ENCODE data around the gene DAD1.

DNA sequence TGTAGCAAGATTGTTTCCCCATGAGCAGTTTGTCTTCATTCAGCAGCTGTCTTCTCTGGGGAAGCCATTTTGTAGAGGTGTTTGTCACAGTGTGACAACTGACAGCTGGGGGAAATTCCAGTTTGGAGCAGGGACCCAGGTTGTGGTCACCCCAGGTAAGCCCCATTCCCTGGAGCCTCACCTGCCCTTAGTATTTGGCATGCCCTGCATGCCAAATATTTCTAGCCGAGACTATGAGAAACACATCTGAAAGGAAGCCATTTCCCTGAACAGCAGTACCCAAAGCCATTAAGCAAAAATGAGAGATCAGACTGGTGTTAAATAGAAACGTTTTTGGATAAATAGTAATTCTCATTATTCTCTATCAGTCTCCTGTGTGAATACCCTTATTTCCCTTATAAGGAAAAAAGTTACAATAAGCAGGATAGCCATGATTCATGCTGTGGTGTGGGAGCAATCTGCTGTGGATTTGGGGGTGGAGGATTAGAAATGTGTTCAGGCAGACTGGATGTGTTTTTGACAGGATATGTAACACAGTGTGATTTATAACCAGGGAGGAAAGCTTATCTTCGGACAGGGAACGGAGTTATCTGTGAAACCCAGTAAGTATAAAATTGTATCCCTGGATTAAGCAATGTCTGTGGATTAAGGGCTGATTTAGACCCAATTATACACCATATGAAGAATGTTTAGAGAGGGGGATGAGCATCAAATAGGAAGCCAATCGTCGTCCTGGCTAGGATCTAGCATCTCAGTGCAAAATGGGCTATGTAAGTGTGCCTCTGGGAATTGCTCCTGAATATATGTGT is 68.9 kb downstream of the DAD1 start:
- TF ChIP-seq, protein P1, sequence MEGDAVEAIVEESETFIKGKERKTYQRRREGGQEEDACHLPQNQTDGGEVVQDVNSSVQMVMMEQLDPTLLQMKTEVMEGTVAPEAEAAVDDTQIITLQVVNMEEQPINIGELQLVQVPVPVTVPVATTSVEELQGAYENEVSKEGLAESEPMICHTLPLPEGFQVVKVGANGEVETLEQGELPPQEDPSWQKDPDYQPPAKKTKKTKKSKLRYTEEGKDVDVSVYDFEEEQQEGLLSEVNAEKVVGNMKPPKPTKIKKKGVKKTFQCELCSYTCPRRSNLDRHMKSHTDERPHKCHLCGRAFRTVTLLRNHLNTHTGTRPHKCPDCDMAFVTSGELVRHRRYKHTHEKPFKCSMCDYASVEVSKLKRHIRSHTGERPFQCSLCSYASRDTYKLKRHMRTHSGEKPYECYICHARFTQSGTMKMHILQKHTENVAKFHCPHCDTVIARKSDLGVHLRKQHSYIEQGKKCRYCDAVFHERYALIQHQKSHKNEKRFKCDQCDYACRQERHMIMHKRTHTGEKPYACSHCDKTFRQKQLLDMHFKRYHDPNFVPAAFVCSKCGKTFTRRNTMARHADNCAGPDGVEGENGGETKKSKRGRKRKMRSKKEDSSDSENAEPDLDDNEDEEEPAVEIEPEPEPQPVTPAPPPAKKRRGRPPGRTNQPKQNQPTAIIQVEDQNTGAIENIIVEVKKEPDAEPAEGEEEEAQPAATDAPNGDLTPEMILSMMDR (IDR thresholded peaks at IDR 0.05), result no peak
- no peak for TF ChIP-seq POLR2A (IDR thresholded peaks at IDR 0.05)
